HG03442 (cell line): ENCODE measurements around the gene SYNDIG1.

Experiments
- ATAC-seq: cut with Tn5 transposase; IDR thresholded peaks from one replicate; pipeline ENCODE4 v1.9.1; 2021; ENCODE audit warnings: mild to moderate bottlenecking, moderate library complexity; ENCODE audit not compliant: unreplicated experiment

The SYNDIG1 gene

DNA sequence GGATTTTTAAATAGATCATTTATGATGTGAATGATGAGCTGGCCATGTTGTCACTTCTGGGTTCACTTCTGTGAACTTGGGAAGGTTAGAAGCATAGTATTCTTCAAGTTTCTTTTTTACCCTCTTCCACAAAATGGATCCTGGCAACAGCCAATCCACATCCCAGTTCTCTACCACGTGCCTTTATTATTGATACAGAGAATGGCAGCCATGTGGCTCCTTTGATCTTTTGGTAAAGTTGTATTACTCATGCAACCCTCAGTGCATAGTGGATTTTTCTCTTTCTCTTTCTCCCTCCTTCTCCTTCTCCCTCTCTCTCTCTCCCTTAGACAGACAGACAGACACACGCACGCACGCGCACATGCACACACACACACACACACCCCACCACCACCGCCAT, 50.0 kb downstream of the SYNDIG1 start:
- ATAC-seq = no peak

DNA sequence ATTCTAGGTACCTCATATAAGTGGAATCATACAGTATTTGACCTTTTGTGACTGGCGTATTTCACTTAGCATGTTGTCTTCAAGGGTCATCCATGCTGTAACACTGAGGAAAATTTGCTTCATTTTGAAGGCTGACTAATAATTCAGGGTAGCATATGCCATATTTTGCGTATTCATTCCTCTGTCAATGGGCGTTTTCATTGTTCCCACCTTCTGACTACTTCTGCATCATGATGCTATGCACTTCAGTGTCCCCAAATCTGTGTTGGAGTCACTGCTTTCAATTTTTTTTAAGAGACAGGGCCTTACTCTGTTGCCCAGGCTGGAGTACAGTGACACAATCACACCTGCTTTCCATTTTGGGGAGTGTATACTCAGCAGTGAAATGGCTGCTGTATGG, 51.6 kb downstream of the SYNDIG1 start:
- no peak for ATAC-seq

- no peak for ATAC-seq
Observed at GRCh38 chr20:24522452-24523330, 53.3 kb downstream of the SYNDIG1 start.

GRCh38 chr20:24523661-24524060, 54.2 kb downstream of the SYNDIG1 start:
- ATAC-seq = no peak

DNA sequence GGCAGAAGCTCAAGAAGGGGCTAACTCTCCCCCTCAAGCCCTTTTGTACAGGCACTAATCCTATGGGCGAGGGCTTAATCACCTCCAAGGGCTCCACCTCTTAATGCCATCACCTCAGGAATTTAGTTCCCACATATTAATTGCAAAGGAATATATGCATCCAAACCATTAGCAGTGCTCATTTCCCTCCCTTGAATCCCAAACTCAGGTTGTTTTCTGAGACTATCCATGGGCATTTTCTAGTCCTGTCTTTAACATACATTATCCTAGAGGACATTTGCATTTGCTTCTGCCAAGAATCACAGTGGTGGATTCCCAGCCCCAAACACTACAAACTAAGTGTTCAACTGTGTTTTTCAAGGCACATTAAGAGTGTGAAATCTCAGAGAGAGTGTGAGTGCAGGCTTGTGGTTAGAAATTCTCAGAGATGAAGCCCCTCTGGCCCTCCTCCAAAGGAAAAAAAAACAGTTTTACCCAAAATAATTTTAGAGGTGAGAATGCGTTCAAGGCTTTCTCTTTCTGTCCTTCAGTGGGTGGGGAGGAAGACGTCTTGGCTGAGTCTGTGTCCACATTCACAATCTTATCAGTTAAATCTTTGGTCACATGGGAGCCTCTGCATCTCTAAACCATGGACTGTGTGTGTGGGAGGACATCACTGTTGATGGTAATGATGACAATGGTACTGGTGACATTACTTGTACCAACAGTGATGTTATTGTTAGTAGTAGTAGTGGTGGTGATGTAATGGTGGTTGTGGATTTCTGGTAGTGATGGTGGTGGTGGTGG, 59.3 kb downstream of the SYNDIG1 start:
- no peak for ATAC-seq

DNA sequence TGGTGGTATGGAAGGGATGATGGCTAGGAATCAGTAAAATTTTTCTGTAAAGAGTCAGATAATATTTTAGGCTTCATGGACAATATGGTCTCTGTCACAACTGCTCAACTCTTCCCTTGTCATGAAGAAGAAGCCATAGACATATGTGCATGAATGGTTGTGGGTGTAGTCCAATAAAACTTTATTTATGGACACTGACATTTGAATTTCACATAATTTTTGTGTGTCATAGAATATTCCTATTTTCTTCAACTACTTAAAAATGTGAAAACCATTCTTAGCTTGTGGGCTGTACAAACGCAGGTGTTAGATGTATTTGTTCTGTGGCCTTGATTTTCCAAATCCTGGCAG, 59.9 kb downstream of the SYNDIG1 start:
- no peak for ATAC-seq

GRCh38 chr20:24530131-24530680, 60.8 kb downstream of the SYNDIG1 start:
- no peak for ATAC-seq

GRCh38 chr20:24531202-24531601, 61.8 kb downstream of the SYNDIG1 start:
- no peak for ATAC-seq

- no peak for ATAC-seq
Observed at GRCh38 chr20:24531631-24532419, 62.4 kb downstream of the SYNDIG1 start.

DNA sequence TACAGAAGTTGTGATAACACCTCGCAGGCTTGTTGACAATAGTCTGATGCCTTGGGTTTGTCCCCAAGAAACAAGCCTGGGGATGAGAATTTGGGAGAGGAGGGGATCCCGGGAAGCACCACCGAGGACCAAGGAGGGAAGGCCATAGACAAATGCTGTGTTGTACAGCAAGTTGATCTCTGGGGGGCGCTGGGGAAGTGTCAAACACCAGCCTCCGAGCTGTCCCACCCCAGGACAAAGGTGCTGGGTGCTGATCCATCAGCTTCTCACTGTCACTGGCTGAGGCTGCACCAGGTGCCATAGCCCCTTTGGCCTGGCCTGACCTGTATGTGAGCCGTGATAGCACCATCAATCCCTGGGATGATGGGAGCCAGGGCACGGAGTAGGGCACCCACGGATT, 64.0 kb downstream of the SYNDIG1 start:
- ATAC-seq = no peak

DNA sequence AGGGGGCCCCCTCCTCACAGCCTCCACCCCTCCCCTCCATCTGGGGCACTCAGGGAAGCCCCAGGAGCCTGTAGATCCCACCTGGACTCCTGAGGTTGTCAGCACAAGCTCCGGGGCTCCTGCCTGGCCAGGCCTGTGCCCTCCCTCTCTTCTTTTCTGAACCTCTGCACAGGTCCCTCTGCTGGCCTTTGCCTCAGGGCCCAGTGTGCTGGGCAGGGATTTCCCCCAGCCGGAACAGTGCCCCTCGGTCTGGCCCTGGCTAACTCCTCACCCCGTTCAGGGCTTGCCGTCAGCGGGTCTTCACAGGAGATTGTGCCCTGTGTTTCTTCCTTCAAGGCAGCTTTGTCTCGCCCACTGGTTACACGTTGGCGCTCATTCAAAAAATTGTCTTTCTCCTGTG, 64.9 kb downstream of the SYNDIG1 start:
- ATAC-seq = no peak

- no peak for ATAC-seq
Observed at GRCh38 chr20:24535941-24536730, 66.7 kb downstream of the SYNDIG1 start.

GRCh38 chr20:24537210-24537609, 67.8 kb downstream of the SYNDIG1 start:
- ATAC-seq = no peak

DNA sequence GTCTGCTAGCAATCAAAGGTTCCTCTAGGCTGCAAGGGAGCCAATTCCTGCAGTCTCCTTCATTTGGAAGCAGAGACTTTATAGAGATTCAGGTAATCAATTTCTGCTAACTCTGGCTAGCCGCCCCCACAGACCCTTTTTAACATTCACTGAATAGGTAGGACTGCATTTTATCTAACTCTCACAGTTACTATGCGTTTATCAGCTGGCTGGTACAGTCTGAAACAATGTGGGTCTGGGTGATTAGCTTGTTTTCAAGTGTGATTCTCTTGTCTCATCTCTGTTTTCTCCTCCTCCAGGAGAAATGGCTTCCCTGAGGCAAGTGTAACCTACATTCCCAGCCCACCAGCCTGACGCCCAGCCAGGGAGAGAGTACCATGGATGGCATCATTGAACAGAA, 73.3 kb downstream of the SYNDIG1 start:
- no peak for ATAC-seq

- ATAC-seq = no peak
Observed at GRCh38 chr20:24543168-24543567, 73.7 kb downstream of the SYNDIG1 start.

GRCh38 chr20:24543741-24544140, 74.3 kb downstream of the SYNDIG1 start:
- ATAC-seq = no peak

DNA sequence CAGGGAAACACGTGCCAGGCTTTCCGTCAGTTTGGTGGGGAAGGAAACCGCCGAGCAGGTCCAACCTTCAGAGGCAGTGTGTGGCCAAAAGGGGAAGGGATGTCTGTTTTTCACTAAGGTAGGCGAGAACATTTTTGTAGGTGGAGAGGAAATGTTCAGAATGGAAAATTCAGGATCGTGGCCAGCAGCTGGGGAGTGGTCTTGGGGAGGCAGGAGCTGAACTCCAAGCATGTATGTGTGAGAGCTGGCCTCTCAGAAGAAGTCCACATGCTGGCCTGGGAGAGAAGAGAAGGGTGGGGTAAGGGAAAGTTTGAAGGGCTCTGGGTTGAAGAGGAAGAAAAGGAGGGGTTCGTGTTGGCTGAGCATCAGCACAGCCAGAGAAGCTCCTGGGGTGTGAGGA, 74.9 kb downstream of the SYNDIG1 start:
- ATAC-seq = no peak

GRCh38 chr20:24545168-24545567, 75.7 kb downstream of the SYNDIG1 start:
- no peak for ATAC-seq

DNA sequence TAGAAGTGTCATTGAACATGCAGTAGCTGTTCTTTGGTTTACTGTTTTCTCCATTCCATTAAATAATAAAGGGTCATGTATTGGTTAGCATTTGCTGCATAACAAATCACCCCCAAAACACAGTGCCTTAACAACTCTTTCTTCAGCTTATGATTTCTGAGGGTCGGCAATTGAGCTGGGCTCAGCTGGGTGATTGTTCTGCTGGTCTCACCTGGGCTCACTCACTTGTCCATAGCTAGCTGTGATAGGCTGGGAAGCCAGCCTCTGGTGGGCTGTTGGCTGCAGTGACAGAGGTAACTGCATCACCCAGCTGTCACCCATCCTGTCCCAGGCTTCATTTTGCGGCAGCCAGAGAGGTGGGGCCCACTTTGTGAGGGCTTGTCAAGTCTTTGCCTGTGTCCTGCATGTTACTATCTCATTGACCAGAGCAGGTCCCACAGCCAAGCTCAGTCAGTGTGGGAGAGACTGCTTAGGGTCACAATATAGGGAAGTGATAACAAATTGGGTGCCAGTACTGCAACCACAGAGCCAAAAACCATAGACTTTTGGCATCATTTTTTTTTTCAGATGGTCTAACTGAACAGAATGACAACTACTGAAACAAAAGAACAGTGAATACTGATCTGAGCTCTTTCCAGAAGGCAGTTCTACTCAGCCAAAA, 76.9 kb downstream of the SYNDIG1 start:
- ATAC-seq = no peak

GRCh38 chr20:24547967-24548366, 78.5 kb downstream of the SYNDIG1 start:
- ATAC-seq = no peak
